HCT116 (cell line): Measurements from ENCODE around the gene COPS2. TPM values are rescaled to one million over a fixed set of nuclear protein-coding genes. Genes with fewer than 3 reads are reported as not detected.

Experiments
- ATAC-seq: fragments of 200-7000 bp; cut with Tn5 transposase; 2 replicates; pipeline ENCODE4 v1.9.1; 2020; ENCODE audit warnings: mild to moderate bottlenecking, moderate library complexity
- BruUV-seq: library from RNA; stranded (reverse); fragments of 400-500 nt; replicated peaks from 2 replicates; lab custom pipeline; 2021; lab: Mats Ljungman, UMichigan
- CTCF ChIA-PET: fragments of 300-600 bp; sonication (Branson Sonifier 250); formaldehyde crosslinking; loops from one replicate; lab custom pipeline; 2021; ENCODE audit warnings: antibody characterized with exemption; lab: Charles Lee
- POLR2A ChIA-PET: fragments of 300-600, 350-600 bp; sonication (Branson Sonifier 250); formaldehyde crosslinking; loops from one replicate; lab custom pipeline; 2021; ENCODE audit warnings: antibody characterized with exemption; lab: Charles Lee
- RAD21 ChIA-PET, 2 experiments: fragments of 300-600 bp; sonication (Branson Sonifier 250); formaldehyde crosslinking; loops; one replicate each; lab custom pipeline; 2023; ENCODE audit warnings: low total read pairs in 2 of 2; ENCODE audit not compliant: uncharacterized antibody in 2 of 2, unreplicated experiment in 2 of 2, low non-redundant PET in 1 of 2; lab: Charles Lee
- DNase-seq: peaks from one replicate; pipeline ENCODE4 v3.0.0-alpha.2; 2010; ENCODE audit warnings: low read depth, low spot score
- H2AFZ ChIP-seq: fragments of 200-600 bp; shearing (Covaris generic), sonication (generic); 2 replicates; pipeline ENCODE4 v1.6.1; 2017; ENCODE audit warnings: low read depth, mixed run types, mixed read lengths, antibody characterized with exemption, low read length; ENCODE audit not compliant: poor library complexity, severe bottlenecking
- H3K27ac ChIP-seq: 2 replicates; pipeline ENCODE4 v1.5.1; 2012; ENCODE audit warnings: low read depth, low read length
- H3K27me3 ChIP-seq: fragments of 200-600 bp; sonication (generic); 2 replicates; pipeline ENCODE4 v1.6.1; 2016; ENCODE audit warnings: mixed run types, low read length, mixed read lengths; ENCODE audit not compliant: insufficient read depth
- H3K36me3 ChIP-seq, 2 experiments: fragments of 200-500 bp in 1 of 2; fragments of 200-600 bp in 1 of 2; sonication (Bioruptor generic) in 1 of 2; sonication (generic) in 1 of 2; 2 replicates each; pipeline versions ENCODE4 v1.5.1 to v1.6.1; 2014 to 2016; ENCODE audit warnings: low read length in 2 of 2, inconsistent platforms in 1 of 2, mixed read lengths in 1 of 2, mixed run types in 1 of 2; ENCODE audit not compliant: insufficient read depth in 2 of 2, control insufficient read depth in 1 of 2
- H3K4me1 ChIP-seq, 2 experiments: fragments of 200-600 bp in 1 of 2; sonication (generic) in 1 of 2; 2 replicates each; pipeline versions ENCODE4 v1.5.1 to v1.6.1; 2012 to 2017; ENCODE audit warnings: low read length in 2 of 2, inconsistent platforms in 1 of 2, mild to moderate bottlenecking in 1 of 2, mixed read lengths in 1 of 2, mixed run types in 1 of 2, moderate library complexity in 1 of 2; ENCODE audit not compliant: insufficient read depth in 2 of 2, control insufficient read depth in 1 of 2
- H3K4me2 ChIP-seq: fragments of 200-600 bp; sonication (generic); 2 replicates; pipeline ENCODE4 v1.6.1; 2017; ENCODE audit warnings: mixed run types, low read length, mixed read lengths
- H3K4me3 ChIP-seq, 2 experiments: fragments of 200-600 bp in 1 of 2; sonication (generic) in 1 of 2; replicated peaks in 1 of 2; 2 replicates each; pipeline ENCODE4 v1.5.1; 2011 to 2016; ENCODE audit warnings: low read length in 2 of 2, control low read depth in 1 of 2, low read depth in 1 of 2, mild to moderate bottlenecking in 1 of 2, mixed read lengths in 1 of 2, mixed run types in 1 of 2
- H3K79me2 ChIP-seq: fragments of 200-600 bp; sonication (generic); 2 replicates; pipeline ENCODE4 v1.6.1; 2017; ENCODE audit warnings: mild to moderate bottlenecking, mixed run types, low read length, moderate library complexity, mixed read lengths; ENCODE audit not compliant: insufficient read depth
- H3K9ac ChIP-seq: fragments of 200-600 bp; sonication (generic); 2 replicates; pipeline ENCODE4 v1.6.1; 2016; ENCODE audit warnings: low read length, mixed read lengths
- H3K9me2 ChIP-seq: fragments of 200-600 bp; sonication (generic), shearing (Covaris generic); 2 replicates; pipeline ENCODE4 v1.6.1; 2017; ENCODE audit warnings: mixed run types, mild to moderate bottlenecking, moderate library complexity; ENCODE audit not compliant: insufficient read depth
- H3K9me3 ChIP-seq, 2 experiments: fragments of 200-500 bp in 1 of 2; fragments of 200-600 bp in 1 of 2; sonication (Bioruptor generic) in 1 of 2; sonication (generic) in 1 of 2; 2 replicates each; pipeline ENCODE4 v1.6.1; 2014 to 2017; ENCODE audit warnings: low read length in 2 of 2, mixed read lengths in 2 of 2, inconsistent platforms in 1 of 2, low read depth in 1 of 2, mild to moderate bottlenecking in 1 of 2, mixed run types in 1 of 2, moderate library complexity in 1 of 2; ENCODE audit not compliant: control insufficient read depth in 1 of 2, insufficient read depth in 1 of 2
- H4K20me1 ChIP-seq: fragments of 200-600 bp; sonication (generic), shearing (Covaris generic); 2 replicates; pipeline ENCODE4 v1.6.1; 2017; ENCODE audit warnings: mixed run types, mild to moderate bottlenecking, moderate library complexity; ENCODE audit not compliant: insufficient read depth
- CTCF ChIP-seq, 3 experiments: fragments of 200-600 bp in 1 of 3; sonication (generic) in 1 of 3; IDR thresholded peaks in 2 of 3; conservative IDR thresholded peaks in 1 of 3; 2 replicates each; pipeline ENCODE4 v1.5.1; 2012 to 2017; ENCODE audit warnings: low read depth in 2 of 3, low read length in 2 of 3, antibody characterized with exemption in 1 of 3, borderline replicate concordance in 1 of 3, control low read depth in 1 of 3, mild to moderate bottlenecking in 1 of 3, mixed read lengths in 1 of 3, mixed run types in 1 of 3, moderate library complexity in 1 of 3; ENCODE audit not compliant: insufficient read depth in 1 of 3
- EGR1 ChIP-seq: IDR thresholded peaks from 2 replicates; pipeline ENCODE4 v1.6.1; 2012; ENCODE audit warnings: low read depth
- ELF1 ChIP-seq: IDR thresholded peaks from 2 replicates; pipeline ENCODE4 v1.6.1; 2012; ENCODE audit warnings: low read depth, borderline replicate concordance
- EZH2 ChIP-seq: fragments of 200-600 bp; sonication (generic); IDR thresholded peaks from 2 replicates; pipeline ENCODE4 v1.6.1; 2017; ENCODE audit warnings: antibody characterized with exemption, mixed run types
- EZH2phosphoT487 ChIP-seq: fragments of 200-600 bp; IDR thresholded peaks from 2 replicates; pipeline ENCODE4 v1.6.1; 2018; ENCODE audit warnings: antibody characterized with exemption, borderline replicate concordance
- FOSL1 ChIP-seq: IDR thresholded peaks from 2 replicates; pipeline ENCODE4 v1.6.1; 2012; ENCODE audit warnings: low read depth
- JUND ChIP-seq: IDR thresholded peaks from 2 replicates; pipeline ENCODE4 v1.6.1; 2012
- POLR2A ChIP-seq: IDR thresholded peaks from 2 replicates; pipeline ENCODE4 v1.7.0; 2011; ENCODE audit warnings: borderline replicate concordance; ENCODE audit not compliant: insufficient read depth, insufficient read length; ENCODE audit errors: extremely low read depth
- RAD21 ChIP-seq: IDR thresholded peaks from 2 replicates; pipeline ENCODE4 v1.6.1; 2012; ENCODE audit warnings: low read depth, mild to moderate bottlenecking
- REST ChIP-seq: IDR thresholded peaks from 2 replicates; pipeline ENCODE4 v1.6.1; 2012; ENCODE audit warnings: low read depth
- SIN3A ChIP-seq: IDR thresholded peaks from 2 replicates; pipeline ENCODE4 v1.6.1; 2012; ENCODE audit warnings: low read depth
- SP1 ChIP-seq: IDR thresholded peaks from 2 replicates; pipeline ENCODE4 v1.6.1; 2012; ENCODE audit warnings: low read depth
- ZNF274 ChIP-seq: fragments of 200-500 bp; sonication (Bioruptor generic); IDR thresholded peaks from 2 replicates; pipeline ENCODE4 v1.6.1; 2014; ENCODE audit warnings: mild to moderate bottlenecking, low read depth, low read length, inconsistent platforms
- intact Hi-C: fragments of 100-400 bp; cut with micrococcal nuclease; formaldehyde crosslinking; loops from 2 replicates; pipeline ENCODE4 v1.10.0; 2022
- total RNA-seq: library from RNA; stranded (reverse); gene quantifications from one replicate; pipeline ENCODE4 v1.2.1, GENCODE V29; 2021; ENCODE audit not compliant: unreplicated experiment
- TF ChIP-seq, protein P1 (sequence below): IDR thresholded peaks from 2 replicates; pipeline ENCODE4 v1.6.1; 2012

Gene COPS2
- total RNA-seq, 1 experiment from 2014 or later, result 93.6 TPM

- DNase-seq (no peak), ATAC-seq (no peak)
- no peaks in the 10 kb centered on the region for H3K4me1 ChIP-seq
- ChIA-PET CTCF (no interaction called here), RAD21 (no interaction called here), POLR2A (interaction anchor here (0.7 kb wide), 1 partner anchor 9 kb away, joined by 3 read pairs; the partner anchor contains the start of gene GALK2)
- BruUV-seq, result no TSS peak
- H3K9me3 ChIP-seq, result no peaks in the 10 kb centered on the region
- H4K20me1 ChIP-seq, result no peaks in the 10 kb centered on the region
- no peaks in the 10 kb centered on the region; the same call in 1 of the 2 replicates for H3K79me2 ChIP-seq
- TF ChIP-seq RAD21 (no peak), SIN3A (no peak), EZH2phosphoT487 (no peak), EZH2 (no peak), SP1 (no peak), ZNF274 (no peak), CTCF (IDR thresholded peaks at IDR 0.05 in 2 of 3, conservative IDR thresholded peaks at IDR 0.05 in 1 of 3; ENCODE audit: borderline replicate concordance in 1 of 3, insufficient read depth in 1 of 3, low read depth in 2 of 3, low read length in 2 of 3) (no peak), EGR1 (no peak), POLR2A (no peak), REST (no peak), ELF1 (no peak), FOSL1 (no peak), JUND (no peak)
- TF ChIP-seq, protein P1, sequence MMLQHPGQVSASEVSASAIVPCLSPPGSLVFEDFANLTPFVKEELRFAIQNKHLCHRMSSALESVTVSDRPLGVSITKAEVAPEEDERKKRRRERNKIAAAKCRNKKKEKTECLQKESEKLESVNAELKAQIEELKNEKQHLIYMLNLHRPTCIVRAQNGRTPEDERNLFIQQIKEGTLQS, result no peak
- intact Hi-C loops, result no loop called here
- H2AFZ ChIP-seq, result no peak overlapping the region
- H3K27ac ChIP-seq, result no peak overlapping the region
- no peaks in the 10 kb centered on the region for H3K27me3 ChIP-seq
- no peaks in the 10 kb centered on the region for H3K36me3 ChIP-seq
- no peak overlapping the region for H3K9ac ChIP-seq
- no peaks in the 10 kb centered on the region for H3K9me2 ChIP-seq
- no peak overlapping the region for H3K4me2 ChIP-seq
- no peak overlapping the region for H3K4me3 ChIP-seq
Measured at GRCh38 chr15:49179433-49180190, 24.2 kb upstream of the COPS2 start.
